Aortic smooth muscle cell (primary cell): ENCODE results near the gene MS4A18. TPM values are rescaled to one million over a fixed set of nuclear protein-coding genes. Genes with fewer than 3 reads are reported as not detected.

Experiments used
- total RNA-seq: library from RNA; depleted of rRNA; stranded (reverse); fragments of >200 nt; gene quantifications from 2 replicates; pipeline ENCODE4 v1.2.3, GENCODE V29; 2014

MS4A18 gene
- total RNA-seq: not detected in 2 replicates

DNA sequence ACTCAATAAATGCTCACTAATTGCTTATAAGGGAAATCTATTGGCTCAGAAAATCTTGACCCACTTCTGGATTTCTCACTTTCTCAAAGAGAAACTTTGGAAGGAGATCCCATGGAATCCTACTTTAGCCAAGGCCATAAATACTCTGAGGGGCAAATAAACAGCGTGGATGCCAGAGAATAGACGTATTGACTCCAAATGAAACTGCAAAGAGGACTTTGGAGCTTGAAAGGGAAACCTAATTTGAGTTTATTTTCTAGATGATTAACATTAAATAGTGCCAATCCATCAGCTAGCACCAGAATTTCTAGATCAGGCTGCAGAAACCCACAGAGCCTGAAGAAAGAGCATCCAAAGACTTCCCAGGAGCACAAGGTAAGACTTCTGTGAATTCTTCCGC, at the start of gene MS4A18:
TSS of gene MS4A18 (plus strand) at position 301 of the 400 bp plus-strand sequence.

DNA sequence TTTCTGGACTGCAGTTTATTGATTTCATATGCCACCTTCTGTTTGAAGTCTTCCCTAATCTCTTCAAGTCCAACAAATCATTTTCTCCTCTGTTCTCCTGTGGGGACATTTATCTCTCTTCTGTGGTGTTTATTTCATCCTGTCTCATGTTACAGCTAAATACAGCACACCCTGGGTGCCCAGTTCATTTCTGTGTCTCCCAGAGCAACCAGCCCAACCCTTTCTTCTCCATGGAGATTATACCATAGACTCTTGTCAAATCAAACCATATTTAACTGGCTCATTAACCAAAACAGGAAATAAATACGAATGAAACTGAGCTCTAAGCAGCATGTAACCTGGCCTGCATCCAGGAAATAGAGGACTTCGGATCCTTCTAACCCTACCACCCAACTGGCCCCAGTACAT, 25.2 kb upstream of the MS4A18 start, which contains the start of gene MS4A8:
TSS of gene MS4A8 (plus strand) at position 329 of the 408 bp plus-strand sequence. CDS start 1,249 bp downstream, outside the sequence.

GRCh38 chr11:60756307-60757032, 31.9 kb downstream of the MS4A18 start, which contains the start of gene MS4A15:
TSS of gene MS4A15 (plus strand) at chr11:60756867. CDS start at chr11:60763734, 6,867 bp downstream.

GRCh38 chr11:60785136-60785535, 60.6 kb downstream of the MS4A18 start, which contains the start of gene MS4A10:
TSS of gene MS4A10 (plus strand) at chr11:60785333. CDS start at chr11:60790336, 5,003 bp downstream.

Other genes starting within 250 kb of the MS4A18 start
- gene MS4A12, start 231.9 kb upstream of the MS4A18 start, total RNA-seq: not detected in 2 replicates
- gene MS4A13, start 209.3 kb upstream of the MS4A18 start, total RNA-seq: not detected in 2 replicates
- not detected in 2 replicates for gene MS4A8, start 25.1 kb upstream of the MS4A18 start, total RNA-seq
- not detected in 2 replicates for gene MS4A15, start 32.1 kb downstream of the MS4A18 start, total RNA-seq
- gene MS4A10, start 60.6 kb downstream of the MS4A18 start, total RNA-seq: not detected in 2 replicates
- gene CCDC86, start 117.4 kb downstream of the MS4A18 start, total RNA-seq: 5.7 and 6.6 TPM in 2 replicates
- gene PTGDR2, start 131.2 kb downstream of the MS4A18 start, total RNA-seq: 0.06 TPM in 1 of 2 replicates, not detected in the other
- not detected in 2 replicates for gene ZP1, start 142.8 kb downstream of the MS4A18 start, total RNA-seq
- gene PRPF19, start 181.9 kb downstream of the MS4A18 start, total RNA-seq: 28.5 and 34.5 TPM in 2 replicates
- gene TMEM109, start 189.4 kb downstream of the MS4A18 start, total RNA-seq: 31.3 and 34.7 TPM in 2 replicates
- gene TMEM132A, start 199.7 kb downstream of the MS4A18 start, total RNA-seq: 5.5 and 5.6 TPM in 2 replicates
- gene SLC15A3, start 227.5 kb downstream of the MS4A18 start, total RNA-seq: 7.5 and 9.1 TPM in 2 replicates
- under 0.01 TPM in 1 of 2 replicates, not detected in the other for gene CD6, start 247.0 kb downstream of the MS4A18 start, total RNA-seq